NCI-H526 treated with DMSO at 0.1 percent for 48 hours (cell line): ENCODE data around the gene SLC26A11.

Source experiments
- DNase-seq: peaks from one replicate; lab custom pipeline; 2025; lab: John Stamatoyannopoulos, UW

SLC26A11 gene

DNA sequence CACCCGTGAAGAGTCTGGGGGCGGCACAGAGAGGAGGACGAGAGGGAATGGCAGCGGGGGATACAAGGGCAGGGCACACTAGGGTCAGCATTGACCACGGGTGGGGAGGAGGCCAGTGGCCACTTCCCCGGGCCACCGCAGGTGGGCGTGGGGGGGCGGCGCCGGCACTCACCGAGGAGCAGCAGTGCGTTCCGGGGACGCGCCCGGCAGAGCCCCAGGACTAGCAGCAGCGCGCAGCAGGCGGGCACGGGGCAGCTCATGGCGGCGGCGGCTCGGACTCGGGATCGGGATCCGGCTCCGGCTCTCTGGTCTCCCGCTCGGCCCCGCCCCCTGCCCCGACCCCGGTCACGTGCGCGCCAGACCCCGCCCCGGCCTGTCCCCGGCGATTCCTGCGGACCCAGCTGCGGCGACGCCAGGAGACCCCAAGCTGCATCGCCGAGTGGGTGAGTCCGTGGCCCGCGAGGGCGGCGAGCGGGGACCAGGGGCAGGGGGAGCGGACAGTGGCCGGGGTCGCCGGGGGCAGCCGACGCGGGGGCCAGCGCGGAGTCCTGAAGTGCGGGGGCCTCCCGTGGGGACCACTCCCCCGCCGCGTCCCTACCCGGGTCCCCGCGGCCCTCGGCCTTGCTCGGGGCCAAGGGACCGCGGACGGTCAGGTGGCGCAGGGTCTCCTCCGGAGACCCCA is at the start of gene SLC26A11, which contains the start of gene SGSH:
TSS of gene SLC26A11 (plus strand) at position 374 of the 682 bp plus-strand sequence. CDS start 1,134 bp downstream, outside the sequence.
TSS of gene SGSH (minus strand) at position 280 of the 682 bp plus-strand sequence. CDS start at position 260, 20 bp downstream.
- DNase-seq: peak; percentile 28

- no peak for DNase-seq
These were observed 48.5 kb upstream of the SLC26A11 start for GRCh38 chr17:80171681-80172080.

DNA sequence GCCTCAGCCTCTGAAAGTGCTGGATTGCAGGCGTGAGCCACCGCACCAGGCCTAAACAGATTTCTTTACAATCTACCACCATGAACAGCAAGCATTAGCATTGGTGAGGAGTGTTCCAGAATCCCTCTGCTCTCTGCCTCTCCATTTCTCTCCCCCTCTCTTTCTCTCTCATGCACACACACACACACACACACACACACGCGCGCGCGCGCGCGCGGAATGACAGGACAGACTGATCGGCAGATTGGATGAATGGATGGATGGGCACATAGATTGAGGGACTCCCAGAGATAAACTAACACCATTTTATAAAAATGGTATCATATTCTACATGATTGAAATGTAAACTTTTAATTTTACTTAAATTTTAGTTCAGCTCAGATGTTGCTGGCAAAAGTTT is 47.1 kb upstream of the SLC26A11 start:
- no peak for DNase-seq

- no peak for DNase-seq
These were observed 46.3 kb upstream of the SLC26A11 start for GRCh38 chr17:80173916-80174315.

- DNase-seq: no peak
These were observed 43.5 kb upstream of the SLC26A11 start for GRCh38 chr17:80176757-80177156.

GRCh38 chr17:80177986-80178595 is 42.1 kb upstream of the SLC26A11 start:
- DNase-seq: no peak

DNA sequence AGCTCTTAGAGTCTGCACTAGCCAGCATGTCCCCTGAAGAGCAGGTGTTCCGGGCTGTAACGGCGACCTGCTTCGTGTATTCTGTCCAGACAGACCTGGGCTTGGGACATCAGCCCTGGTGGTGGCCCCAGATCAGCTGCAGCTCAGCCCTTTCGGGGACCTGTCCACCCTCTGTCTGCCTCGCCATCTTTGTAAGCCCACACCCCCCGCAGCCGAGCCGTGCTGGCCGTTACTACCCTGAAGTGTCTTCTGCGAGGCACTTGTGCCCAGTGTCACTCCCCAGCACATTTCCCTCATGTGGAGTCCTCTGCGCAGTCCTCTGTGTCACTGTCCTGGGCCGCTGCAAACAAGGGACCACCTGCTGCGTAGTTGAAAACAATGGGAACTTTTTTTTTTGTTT is 40.0 kb upstream of the SLC26A11 start:
- DNase-seq: no peak

DNA sequence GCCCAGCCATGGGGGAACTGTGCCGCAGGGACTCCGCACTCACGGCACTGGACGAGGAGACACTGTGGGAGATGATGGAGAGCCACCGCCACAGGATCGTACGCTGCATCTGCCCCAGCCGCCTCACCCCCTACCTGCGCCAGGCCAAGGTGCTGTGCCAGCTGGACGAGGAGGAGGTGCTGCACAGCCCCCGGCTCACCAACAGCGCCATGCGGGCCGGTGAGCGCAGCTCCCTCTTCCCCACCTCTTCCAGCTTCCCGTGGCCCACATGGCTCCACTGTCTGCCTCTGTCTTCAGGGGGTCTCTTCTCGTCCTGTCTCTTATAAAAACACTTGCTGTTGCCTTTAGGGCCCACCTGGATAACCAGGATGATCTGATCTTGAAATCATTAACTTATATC is 38.8 kb upstream of the SLC26A11 start:
- no peak for DNase-seq

DNA sequence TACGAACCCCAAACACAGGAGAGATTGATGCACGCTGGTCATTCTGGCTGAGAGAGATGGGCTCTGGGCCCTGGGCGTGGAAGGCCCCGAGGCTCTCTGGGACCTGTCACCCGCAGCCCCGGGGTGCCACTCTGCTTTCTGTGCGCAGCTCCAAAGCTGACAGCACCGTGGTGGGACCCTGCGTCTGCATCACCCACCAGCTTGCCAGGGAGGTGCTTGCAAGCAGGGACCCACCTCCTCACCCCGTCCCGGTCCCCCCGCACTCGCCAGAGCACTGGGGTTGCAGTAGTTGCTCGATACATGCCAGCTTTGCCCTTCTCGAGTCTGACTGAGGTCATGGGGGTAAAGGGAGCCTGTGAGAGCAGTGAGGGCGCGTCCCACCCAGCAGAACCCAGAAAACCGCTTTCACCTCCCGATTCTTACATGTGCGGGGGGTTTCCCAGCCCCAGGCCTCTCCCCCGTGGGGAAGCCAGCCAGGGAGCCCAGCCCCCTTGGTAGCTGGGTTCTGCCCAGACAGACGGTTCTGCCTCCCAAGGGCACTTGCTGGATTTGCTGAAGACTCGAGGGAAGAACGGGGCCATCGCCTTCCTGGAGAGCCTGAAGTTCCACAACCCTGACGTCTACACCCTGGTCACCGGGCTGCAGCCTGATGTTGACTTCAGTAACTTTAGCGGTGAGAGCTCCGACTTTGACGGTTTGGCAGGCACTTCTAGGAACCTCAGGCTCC is 37.9 kb upstream of the SLC26A11 start:
- DNase-seq: no peak

DNA sequence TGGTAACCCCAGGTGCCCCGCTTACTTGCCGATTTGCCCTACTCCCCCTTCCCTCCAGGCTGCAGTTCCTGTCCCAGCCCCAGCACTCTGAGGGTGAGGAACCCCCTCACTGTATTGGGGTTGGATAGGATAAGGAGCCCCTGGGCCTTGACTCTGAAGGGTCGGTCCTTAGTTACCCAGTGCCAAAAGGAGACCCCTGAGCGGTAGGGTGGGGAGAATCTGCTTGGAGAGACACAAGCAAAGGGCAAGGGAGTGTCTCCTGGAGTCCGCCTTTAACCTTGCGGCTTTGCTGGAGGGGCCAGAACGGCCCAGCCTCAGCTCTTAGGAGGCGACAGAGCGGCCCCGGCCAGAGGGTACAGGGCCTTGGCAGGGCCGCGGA is 37.4 kb upstream of the SLC26A11 start:
- DNase-seq: no peak

DNA sequence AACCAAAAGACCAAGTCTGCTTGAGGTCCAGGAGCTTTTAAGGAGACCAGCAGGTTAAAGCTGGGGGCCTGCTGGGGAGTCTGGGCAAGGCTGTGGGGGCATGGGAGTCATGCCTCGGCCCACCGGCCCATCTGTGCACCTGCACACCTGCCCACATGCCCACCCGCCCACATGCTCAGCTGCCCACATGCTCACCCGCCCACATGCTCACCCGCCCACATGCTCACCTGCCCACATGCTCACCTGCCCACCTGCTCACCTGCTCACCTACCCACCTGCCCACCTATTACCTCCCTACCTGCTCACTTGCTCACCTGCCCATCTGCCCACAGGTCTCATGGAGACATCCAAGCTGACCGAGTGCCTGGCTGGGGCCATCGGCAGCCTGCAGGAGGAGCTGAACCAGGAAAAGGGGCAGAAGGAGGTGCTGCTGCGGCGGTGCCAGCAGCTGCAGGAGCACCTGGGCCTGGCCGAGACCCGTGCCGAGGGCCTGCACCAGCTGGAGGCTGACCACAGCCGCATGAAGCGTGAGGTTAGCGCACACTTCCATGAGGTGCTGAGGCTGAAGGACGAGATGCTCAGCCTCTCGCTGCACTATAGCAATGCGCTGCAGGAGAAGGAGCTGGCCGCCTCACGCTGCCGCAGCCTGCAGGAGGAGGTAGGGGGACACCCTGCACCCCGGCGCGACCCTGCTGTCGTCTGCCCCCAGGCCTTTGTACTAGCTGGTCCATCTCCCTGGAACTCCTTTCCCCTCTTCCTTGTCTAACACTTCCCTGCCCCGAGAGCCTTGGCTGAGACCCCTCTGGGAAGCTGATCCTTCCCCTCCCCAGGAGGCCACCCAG is 36.4 kb upstream of the SLC26A11 start:
- no peak for DNase-seq

DNA sequence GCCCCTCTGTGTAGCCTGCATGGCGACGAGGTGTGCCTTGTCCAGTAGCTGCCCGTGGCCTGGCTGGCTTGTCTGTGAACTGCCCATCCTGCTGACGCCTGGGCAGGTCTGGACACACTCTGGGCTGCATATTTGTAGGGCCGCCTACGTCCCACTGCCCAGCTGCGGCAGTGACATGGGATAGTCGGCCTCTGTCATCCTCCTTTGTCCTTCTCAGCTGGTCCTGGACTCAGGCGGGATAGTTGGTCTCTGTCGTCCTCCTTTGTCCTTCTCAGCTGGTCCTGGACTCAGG is 35.9 kb upstream of the SLC26A11 start:
- DNase-seq: no peak

- DNase-seq: no peak
These were observed 34.3 kb upstream of the SLC26A11 start for GRCh38 chr17:80185968-80186367.

GRCh38 chr17:80187090-80187489 is 33.1 kb upstream of the SLC26A11 start:
- no peak for DNase-seq

DNA sequence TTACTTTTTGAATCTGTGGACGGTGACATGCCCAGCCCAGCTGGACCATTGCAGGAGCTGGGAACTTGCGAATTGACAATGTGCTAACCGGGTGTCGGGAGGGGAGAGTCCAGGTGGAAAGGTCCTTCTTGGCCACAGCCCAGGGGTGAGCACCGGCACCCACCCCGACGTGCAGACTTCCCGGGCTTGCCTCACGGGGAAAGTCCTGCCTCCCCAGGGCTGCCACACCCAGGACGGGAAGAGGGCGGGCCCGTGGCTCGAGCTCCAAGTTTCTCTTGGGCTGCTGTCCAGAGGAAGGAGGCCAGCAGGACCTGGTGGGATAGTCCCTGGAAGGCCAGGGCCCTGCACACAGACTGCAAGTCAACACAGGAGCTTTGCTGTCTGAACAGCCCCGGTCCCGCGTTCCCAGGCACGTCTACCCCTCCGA is 32.7 kb upstream of the SLC26A11 start:
- DNase-seq: no peak

DNA sequence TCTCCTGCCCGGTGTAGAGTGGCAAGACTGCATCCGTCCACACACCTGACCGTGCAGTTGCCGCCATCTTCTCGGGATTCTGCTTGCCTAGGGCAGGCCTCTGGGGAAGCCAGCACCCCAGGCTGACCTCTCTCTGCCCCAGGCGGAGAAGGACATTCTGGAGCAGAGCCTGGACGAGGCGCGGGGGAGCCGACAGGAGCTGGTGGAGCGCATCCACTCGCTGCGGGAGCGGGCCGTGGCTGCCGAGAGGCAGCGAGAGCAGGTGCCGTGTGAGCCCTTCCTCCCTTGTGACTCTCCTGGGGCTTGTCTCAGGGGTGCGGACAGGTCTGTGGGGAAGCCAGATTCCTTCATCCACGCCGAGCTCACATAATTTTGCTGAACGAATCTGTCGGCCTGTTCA is 30.6 kb upstream of the SLC26A11 start:
- no peak for DNase-seq

GRCh38 chr17:80190716-80191115 is 29.5 kb upstream of the SLC26A11 start:
- no peak for DNase-seq

DNA sequence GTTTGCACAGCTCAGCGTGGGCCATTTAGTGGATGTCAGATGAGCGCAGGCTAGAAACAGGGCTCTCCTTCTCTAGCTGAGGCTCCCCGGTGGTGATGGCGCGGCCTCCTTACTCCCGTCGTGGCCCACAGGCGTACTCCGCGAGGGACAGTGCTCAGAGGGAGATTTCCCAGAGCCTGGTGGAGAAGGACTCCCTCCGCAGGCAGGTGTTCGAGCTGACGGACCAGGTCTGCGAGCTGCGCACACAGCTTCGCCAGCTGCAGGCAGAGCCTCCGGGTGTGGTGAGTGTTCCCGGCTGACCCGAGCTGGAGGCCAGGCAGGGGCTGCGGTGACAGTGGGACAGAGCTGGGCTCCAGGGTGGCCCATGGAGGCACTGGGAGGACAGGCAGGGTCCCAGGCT is 29.0 kb upstream of the SLC26A11 start:
- DNase-seq: no peak

- DNase-seq: no peak
These were observed 28.2 kb upstream of the SLC26A11 start for GRCh38 chr17:80191865-80192661.

GRCh38 chr17:80195141-80195540 is 25.1 kb upstream of the SLC26A11 start:
- no peak for DNase-seq

DNA sequence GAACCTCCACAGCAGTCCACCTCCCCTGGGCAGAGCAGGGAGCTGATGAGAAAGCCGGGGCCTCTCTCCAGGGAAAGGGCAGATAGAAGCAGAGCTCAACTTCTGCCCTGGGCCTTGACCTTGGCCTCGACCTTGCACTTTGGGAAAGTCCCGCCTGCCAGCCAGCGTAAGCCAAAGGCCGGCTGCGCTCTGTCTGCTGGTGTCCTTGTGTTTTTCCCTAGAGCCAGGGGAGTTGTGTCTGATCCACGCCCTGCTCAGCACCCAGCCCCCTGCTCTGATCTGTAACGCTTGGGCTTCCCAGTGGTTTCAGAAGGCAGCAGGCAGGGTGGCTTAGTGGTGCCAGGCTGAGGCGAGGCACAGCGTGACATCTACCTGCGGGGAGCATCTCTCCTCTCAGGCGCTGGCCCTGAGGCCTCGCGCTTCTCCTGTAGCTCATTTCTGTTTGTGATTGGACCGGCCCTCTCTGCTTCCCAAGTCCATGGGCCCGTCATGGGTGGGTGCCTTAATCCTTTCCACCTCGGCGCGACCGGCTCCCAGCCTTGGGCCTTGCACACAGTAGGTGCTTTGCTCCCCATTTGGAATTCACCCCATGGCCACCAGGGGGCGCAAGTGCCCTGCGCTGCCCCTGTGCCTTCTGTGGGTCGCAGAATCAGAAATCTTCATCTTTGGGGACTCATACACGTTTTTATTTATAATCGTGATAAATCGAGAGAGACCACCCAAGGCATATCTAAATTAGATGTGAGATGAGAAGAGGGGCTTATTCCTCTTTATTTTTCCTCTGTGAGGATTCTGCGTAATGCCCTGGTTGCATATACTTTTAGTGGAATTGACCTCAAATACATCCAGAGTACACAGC is 24.3 kb upstream of the SLC26A11 start:
- DNase-seq: no peak
